PC-3 (cell line): ENCODE measurements around the gene MYMK. TPM values are rescaled to one million over a fixed set of nuclear protein-coding genes. Genes with fewer than 3 reads are reported as not detected.

Experiments used
- ATAC-seq: fragments of 200-7000 bp; cut with Tn5 transposase; 2 replicates; pipeline ENCODE4 v1.9.1; 2020; ENCODE audit warnings: mild to moderate bottlenecking, moderate library complexity
- BruUV-seq: library from RNA; stranded (reverse); fragments of 400-500 nt; replicated peaks from 2 replicates; lab custom pipeline; 2021; lab: Mats Ljungman, UMichigan
- CTCF ChIA-PET: fragments of 300-600 bp; sonication (Branson Sonifier 250); formaldehyde crosslinking; loops from one replicate; lab custom pipeline; 2022; ENCODE audit warnings: antibody characterized with exemption; lab: Charles Lee
- POLR2A ChIA-PET: fragments of 300-600 bp; sonication (Branson Sonifier 250); formaldehyde crosslinking; loops from one replicate; lab custom pipeline; 2022; ENCODE audit warnings: antibody characterized with exemption; ENCODE audit not compliant: unreplicated experiment; lab: Charles Lee
- DNase-seq: peaks from one replicate; pipeline ENCODE4 v3.0.0-alpha.2; 2015
- H2AFZ ChIP-seq: fragments of 300-600 bp; sonication (generic); 2 replicates; pipeline ENCODE4 v1.6.0; 2016; ENCODE audit warnings: antibody characterized with exemption, low read length
- H3F3A ChIP-seq: fragments of 300-600 bp; sonication (generic); one replicate; pipeline ENCODE4 v1.6.0; 2017; ENCODE audit warnings: antibody characterized with exemption, low read length, control low read depth, mild to moderate bottlenecking; ENCODE audit not compliant: unreplicated experiment
- H3K27ac ChIP-seq: fragments of 300-600 bp; sonication (generic); 2 replicates; pipeline ENCODE4 v1.5.1; 2016; ENCODE audit warnings: mild to moderate bottlenecking, low read length
- H3K27me3 ChIP-seq: fragments of 300-600 bp; sonication (generic); 2 replicates; pipeline ENCODE4 v1.6.1; 2016; ENCODE audit warnings: low read length, mixed read lengths
- H3K36me3 ChIP-seq: fragments of 300-600 bp; sonication (generic); 2 replicates; pipeline ENCODE4 v1.6.1; 2016; ENCODE audit warnings: low read depth, mixed run types, low read length, mixed read lengths
- H3K4me1 ChIP-seq: fragments of 300-600 bp; sonication (generic); 2 replicates; pipeline ENCODE4 v1.5.1; 2016; ENCODE audit warnings: low read length; ENCODE audit not compliant: insufficient read depth
- H3K4me2 ChIP-seq: fragments of 300-600 bp; sonication (generic); 2 replicates; pipeline ENCODE4 v1.6.0; 2016; ENCODE audit warnings: low read length
- H3K4me3 ChIP-seq: fragments of 300-600 bp; sonication (generic); 2 replicates; pipeline ENCODE4 v1.5.1; 2016; ENCODE audit warnings: mild to moderate bottlenecking, low read length, mixed read lengths
- H3K79me2 ChIP-seq: fragments of 300-600 bp; sonication (generic); 2 replicates; pipeline ENCODE4 v1.6.1; 2017; ENCODE audit warnings: low read length, mixed read lengths
- H3K9ac ChIP-seq: fragments of 300-600 bp; sonication (generic); 2 replicates; pipeline ENCODE4 v1.6.0; 2016; ENCODE audit warnings: mild to moderate bottlenecking, low read length
- H3K9me2 ChIP-seq: fragments of 300-600 bp; sonication (generic); replicated peaks from 2 replicates; pipeline ENCODE4 v1.6.1; 2016; ENCODE audit warnings: mixed run types, low read length, mixed read lengths
- H3K9me3 ChIP-seq: fragments of 300-600 bp; sonication (generic); 2 replicates; pipeline ENCODE4 v1.6.1; 2016; ENCODE audit warnings: low read length, mixed read lengths
- H4K20me1 ChIP-seq: fragments of 300-600 bp; sonication (generic); 2 replicates; pipeline ENCODE4 v1.6.1; 2016; ENCODE audit warnings: low read length, mixed read lengths
- CTCF ChIP-seq: fragments of 300-600 bp; sonication (generic); conservative IDR thresholded peaks from 2 replicates; pipeline ENCODE4 v1.5.1; 2017; ENCODE audit warnings: antibody characterized with exemption, low read depth, mild to moderate bottlenecking, low read length
- EZH2 ChIP-seq: fragments of 300-600 bp; sonication (generic); IDR thresholded peaks from one replicate; pipeline ENCODE4 v1.6.1; 2017; ENCODE audit warnings: antibody characterized with exemption, mild to moderate bottlenecking, low read length; ENCODE audit not compliant: unreplicated experiment
- EZH2phosphoT487 ChIP-seq: fragments of 300-600 bp; sonication (generic); IDR thresholded peaks from 2 replicates; pipeline ENCODE4 v1.6.1; 2018; ENCODE audit warnings: mild to moderate bottlenecking, antibody characterized with exemption, low read length, borderline replicate concordance
- intact Hi-C: fragments of 100-400 bp; cut with micrococcal nuclease; formaldehyde crosslinking; loops from 2 replicates; pipeline ENCODE4 v1.9.0; 2023
- total RNA-seq: library from RNA; depleted of rRNA; stranded (reverse); fragments of >200 nt; gene quantifications from 2 replicates; pipeline ENCODE4 v1.2.3, GENCODE V29; 2014

Gene MYMK
- total RNA-seq, 1 experiment from 2014 or later = not detected

DNA sequence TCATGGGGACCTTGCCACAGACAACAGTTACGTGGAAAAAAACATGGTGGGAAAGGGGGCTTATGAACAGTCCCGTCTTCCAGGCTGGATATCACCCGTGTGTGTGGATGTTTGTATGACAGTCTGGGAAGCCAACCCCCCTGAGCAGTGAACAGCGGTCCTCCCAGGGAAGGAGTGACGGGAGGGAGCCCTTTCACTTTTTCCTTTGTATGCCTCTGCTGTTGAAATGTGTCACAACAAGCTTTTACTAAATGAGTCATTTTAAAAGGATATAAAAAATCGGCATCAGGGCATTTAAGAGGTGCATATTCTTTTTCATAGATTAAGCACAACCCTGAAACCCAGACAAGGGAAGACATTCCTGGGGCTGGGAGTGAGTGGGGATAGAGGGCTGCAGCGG is 5.1 kb downstream of the MYMK start:
- Histone ChIP-seq H3K4me2 (no peak overlapping the region), H3K79me2 (no peaks in the 10 kb centered on the region), H3K9me3 (no peaks in the 10 kb centered on the region), H4K20me1 (no peaks in the 10 kb centered on the region), H2AFZ (no peak overlapping the region), H3F3A (no peaks in the 10 kb centered on the region), H3K9me2 (no peaks in the 10 kb centered on the region), H3K27ac (no peak overlapping the region), H3K27me3 (no peaks in the 10 kb centered on the region), H3K36me3 (no peaks in the 10 kb centered on the region), H3K4me3 (no peak overlapping the region), H3K4me1 (no peaks in the 10 kb centered on the region), H3K9ac (no peak overlapping the region)
- ChIA-PET CTCF (no interaction called here), POLR2A (no interaction called here)
- intact Hi-C loops = no loop called here
- peak; percentile 5 for DNase-seq
- TF ChIP-seq EZH2 = no peak
- no peak for TF ChIP-seq CTCF
- TF ChIP-seq EZH2phosphoT487 = no peak
- ATAC-seq = no peak
- BruUV-seq = no TSS peak

- ChIA-PET POLR2A (no interaction called here), CTCF (no interaction called here)
- H3K36me3 ChIP-seq = no peaks in the 10 kb centered on the region
- H3F3A ChIP-seq = no peaks in the 10 kb centered on the region
- intact Hi-C loops = no loop called here
- no TSS peak for BruUV-seq
- no peak for ATAC-seq
- H3K9ac ChIP-seq = no peak overlapping the region
- no peaks in the 10 kb centered on the region for H3K9me2 ChIP-seq
- DNase-seq = no peak
- no peaks in the 10 kb centered on the region for H3K4me1 ChIP-seq
- H3K4me2 ChIP-seq = no peak overlapping the region
- H3K79me2 ChIP-seq = no peaks in the 10 kb centered on the region
- H2AFZ ChIP-seq = no peak overlapping the region
- TF ChIP-seq EZH2 = no peak
- no peak for TF ChIP-seq CTCF
- TF ChIP-seq EZH2phosphoT487 = no peak
- no peaks in the 10 kb centered on the region for H3K27me3 ChIP-seq
- no peaks in the 10 kb centered on the region for H4K20me1 ChIP-seq
- no peak overlapping the region for H3K4me3 ChIP-seq
- no peak overlapping the region for H3K27ac ChIP-seq
- H3K9me3 ChIP-seq = no peaks in the 10 kb centered on the region
These were observed 5.9 kb downstream of the MYMK start for GRCh38 chr9:133518706-133519449.

GRCh38 chr9:133518200-133518599 is 6.6 kb downstream of the MYMK start:
- Histone ChIP-seq H3K9ac (no peak overlapping the region), H3K9me3 (no peaks in the 10 kb centered on the region), H4K20me1 (no peaks in the 10 kb centered on the region), H3K4me1 (no peaks in the 10 kb centered on the region), H3K27me3 (no peaks in the 10 kb centered on the region), H3F3A (no peaks in the 10 kb centered on the region), H3K27ac (no peak overlapping the region), H2AFZ (no peak overlapping the region), H3K36me3 (no peaks in the 10 kb centered on the region), H3K4me2 (no peak overlapping the region), H3K4me3 (no peak overlapping the region), H3K79me2 (no peaks in the 10 kb centered on the region), H3K9me2 (no peaks in the 10 kb centered on the region)
- POLR2A ChIA-PET = no interaction called here
- intact Hi-C loops = no loop called here
- TF ChIP-seq CTCF (no peak), EZH2phosphoT487 (no peak), EZH2 (no peak)
- no peak for ATAC-seq
- no TSS peak for BruUV-seq
- CTCF ChIA-PET = no interaction called here
- DNase-seq = no peak
